ENCODE results near the gene SRGAP1.

The SRGAP1 gene

DNA sequence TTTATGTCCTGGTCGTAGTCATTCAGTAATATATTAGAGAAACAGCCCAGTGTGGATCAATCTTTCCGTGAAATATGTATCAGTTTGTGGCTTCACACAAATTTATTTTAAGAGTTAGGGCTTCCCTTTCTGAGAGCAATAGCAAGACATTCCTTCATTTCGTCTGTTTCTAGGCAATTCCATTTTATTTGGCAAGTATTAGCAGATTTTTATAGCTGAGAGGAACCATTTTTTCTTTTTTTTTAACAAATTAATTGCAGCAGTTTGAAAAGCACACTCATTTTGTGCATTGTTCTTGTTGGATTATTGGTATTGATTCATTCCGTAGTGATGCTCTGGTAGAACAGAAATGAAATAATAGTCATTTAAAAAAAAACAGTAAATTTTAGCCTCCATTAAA, 132.9 kb downstream of the SRGAP1 start:
- no peak for DNase-seq

DNA sequence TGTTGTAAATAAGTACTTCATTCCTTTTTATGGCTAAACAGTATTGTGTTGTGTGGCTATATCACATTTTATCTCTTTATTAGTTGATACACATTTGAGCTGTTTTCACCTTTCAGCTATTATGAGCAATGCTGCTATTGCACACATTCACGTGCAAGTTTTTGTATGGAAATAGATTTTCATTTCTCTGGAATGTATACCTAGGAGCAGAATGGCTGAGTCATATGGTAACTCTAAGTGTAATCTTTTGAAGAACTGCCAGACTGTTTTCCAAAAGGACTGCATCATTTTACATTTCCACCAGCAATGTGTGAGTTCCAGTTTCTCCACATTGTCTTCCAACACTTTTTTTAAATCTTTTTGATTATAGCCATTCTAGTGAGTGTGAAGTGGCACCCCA, 134.0 kb downstream of the SRGAP1 start:
- no peak for DNase-seq

DNA sequence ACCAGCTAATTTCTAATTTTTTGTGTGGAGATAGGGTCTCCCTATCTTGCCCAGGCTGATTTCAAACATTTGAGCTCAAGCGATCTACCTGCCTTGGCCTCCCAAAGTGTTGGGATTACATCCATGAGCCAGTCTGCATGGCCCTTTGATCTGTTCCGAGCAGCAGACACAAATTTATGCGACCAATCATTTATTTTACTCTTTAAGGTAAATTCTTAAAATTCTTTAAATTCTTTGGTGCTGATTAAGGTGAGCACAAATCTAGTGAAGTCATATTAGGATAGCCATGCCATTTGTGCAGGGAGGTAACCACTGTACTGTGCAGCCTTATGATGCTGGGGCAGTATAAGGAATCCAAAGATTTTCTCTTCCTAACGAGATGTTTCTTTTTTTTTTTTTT, 135.7 kb downstream of the SRGAP1 start:
- DNase-seq = no peak

DNA sequence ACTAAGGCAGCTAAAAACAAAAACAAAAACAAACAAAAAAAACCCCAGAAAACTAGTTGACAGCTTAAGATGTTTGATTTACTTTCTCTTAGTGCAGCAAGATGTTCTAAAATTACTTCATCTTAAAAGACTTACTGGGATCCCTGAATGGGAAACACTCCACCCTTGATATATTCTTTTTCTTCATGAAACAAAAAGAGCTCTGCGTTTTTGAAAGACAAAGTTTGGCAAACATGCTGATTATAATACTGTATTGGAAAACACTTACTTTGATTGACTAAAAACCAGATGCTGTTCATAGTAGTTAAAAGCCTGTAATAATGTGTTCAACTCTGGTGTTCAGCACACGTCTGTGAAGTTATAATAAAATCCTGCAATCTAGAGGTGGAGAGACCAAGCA, 136.8 kb downstream of the SRGAP1 start:
- DNase-seq = no peak

DNA sequence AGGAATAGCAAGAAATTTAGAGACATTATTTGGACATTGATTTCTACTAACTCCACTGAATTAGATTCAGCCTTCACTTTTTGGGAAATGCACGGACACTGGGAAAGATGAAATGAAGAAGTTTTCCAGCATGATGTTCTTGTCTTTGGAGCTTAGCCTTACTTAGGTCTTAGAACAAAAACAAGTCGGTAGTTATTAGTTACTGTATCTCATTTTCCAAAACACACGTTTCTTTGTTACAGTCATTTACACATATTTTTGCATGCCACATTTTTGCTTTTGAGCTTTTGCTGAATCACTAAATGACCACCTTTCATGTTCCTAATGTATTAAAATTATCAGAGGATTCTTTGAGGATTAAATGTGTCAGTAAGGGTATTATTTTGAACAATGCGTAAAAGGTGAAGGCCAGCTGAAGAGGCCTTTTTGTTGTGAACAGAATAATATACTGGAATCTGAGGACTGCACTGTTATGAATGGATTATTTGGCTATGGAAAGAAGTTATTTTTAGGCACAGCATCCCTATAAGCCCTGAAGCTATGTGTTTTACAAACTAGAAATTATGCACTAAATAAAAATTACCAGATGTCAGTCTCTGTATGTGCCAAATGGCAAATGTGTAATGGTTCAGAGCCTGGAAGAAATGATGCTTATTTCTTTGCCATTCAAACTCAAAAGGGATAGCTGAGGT, 138.2 kb downstream of the SRGAP1 start:
- peak; percentile 47 to 71 for DNase-seq

DNA sequence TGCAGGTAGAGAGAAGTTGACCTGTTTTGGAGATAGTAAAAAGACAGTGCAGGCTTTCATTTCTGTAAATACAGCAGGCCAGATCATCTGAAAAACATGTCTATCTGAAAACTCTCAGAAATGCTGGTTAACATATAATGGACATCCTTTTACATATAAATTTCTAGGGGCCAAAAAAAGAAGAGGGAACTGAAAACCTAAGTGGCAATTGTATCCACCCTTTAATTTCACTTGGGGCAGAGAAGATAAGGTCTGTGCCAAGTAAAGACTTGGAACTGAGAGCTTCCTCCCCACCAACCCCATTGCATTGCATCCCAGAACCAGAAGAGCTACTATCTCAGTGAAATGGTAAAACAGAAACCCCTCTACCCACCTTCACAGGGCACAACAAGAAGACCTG, 141.0 kb downstream of the SRGAP1 start:
- no peak for DNase-seq

DNA sequence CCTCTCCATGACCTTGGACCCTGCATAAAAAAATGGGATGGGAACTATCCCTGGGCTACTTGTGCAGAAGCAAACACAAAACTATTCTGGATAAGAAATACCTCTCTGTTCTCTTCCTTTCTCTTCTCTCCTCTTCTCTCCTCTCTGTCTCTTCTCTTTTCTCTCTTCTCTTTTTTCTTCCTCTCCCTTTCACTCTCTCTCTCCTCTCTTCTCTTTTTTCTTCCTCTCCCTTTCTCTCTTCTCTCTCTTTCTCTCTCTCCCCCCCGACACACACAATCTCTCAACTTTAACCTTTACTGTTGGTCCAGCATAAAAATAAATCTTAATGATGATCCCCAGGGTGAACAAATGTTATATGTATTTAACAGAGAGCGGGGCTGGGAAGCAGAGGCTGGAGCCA, 141.4 kb downstream of the SRGAP1 start:
- DNase-seq = no peak

DNA sequence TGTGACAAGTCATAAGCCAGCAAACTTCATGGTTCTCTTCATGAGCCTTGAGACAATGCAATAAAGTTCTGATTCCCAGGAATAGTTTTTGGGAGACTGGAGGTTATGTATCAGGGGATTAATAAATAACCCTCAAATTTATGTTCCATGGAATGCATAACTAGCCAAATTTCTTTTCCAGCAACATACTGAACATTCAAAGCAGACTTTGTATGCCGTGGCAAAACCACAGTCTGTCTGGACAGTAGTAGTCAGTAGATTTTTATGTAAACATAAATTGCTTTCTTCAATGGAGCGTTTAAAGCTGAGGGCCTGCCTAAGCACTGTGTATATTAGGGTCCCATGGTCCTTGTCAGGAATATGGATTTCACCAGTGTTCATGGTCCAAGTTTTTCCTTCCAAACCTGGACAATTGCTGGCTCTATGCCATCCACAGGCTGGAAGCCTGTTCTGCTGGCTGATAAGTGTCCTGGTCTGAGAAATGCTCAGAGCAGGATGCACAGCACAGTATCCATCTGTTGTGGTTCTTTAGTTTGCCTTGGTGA, 144.9 kb downstream of the SRGAP1 start:
- DNase-seq = peak; percentile 20 to 59

DNA sequence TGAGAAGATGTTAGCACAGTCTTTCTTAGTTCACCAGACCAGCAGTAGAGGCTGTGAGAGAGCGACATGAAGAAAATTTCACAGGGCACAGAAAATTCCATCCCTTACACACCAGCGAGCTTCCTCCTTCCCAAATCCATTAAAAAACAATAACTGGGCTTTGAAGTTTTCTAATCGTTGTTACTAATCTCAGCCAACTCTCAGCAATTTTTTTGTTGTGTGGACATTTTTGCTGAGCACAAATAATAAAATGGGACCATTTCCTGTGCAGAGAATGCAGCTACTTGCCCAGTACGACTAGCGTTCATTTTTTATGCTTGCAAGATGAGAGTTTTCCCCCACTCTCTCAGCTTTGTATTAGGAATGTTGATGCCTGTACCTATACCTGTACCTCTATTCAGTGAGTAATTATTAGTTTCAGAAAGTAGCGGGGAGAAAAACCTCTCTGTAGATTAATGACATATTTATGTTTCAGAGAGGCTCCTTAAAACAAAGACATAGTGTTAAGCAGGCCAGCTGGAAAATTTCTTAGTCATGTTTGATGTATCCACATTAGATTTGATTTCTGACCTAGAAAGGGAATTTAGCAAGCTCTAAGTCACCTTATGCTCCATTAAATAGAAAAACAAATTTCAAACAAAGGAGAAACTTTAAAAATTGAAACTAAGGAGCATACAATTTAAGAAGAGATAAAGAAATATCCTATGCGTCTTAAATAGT, 146.5 kb downstream of the SRGAP1 start:
- DNase-seq = no peak

DNA sequence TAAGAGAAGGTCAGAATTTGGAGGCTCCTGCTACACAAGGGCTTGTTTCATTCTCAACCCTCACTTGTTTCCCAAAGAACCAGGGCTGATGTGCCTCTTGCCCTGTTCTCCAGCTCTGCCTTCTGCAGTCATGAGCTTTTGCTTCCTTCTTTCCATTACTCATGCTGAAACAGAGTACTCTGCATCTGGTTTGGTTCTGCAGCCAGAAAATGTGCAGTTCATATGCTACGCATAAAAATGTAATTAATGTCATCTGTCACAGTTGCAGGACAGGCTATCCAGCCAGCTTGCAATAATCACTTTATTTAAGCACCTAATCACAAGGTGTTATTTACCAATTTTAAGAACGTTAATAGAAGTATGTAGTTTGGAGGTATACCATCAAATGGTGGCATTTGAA, 150.2 kb downstream of the SRGAP1 start:
- no peak for DNase-seq

DNA sequence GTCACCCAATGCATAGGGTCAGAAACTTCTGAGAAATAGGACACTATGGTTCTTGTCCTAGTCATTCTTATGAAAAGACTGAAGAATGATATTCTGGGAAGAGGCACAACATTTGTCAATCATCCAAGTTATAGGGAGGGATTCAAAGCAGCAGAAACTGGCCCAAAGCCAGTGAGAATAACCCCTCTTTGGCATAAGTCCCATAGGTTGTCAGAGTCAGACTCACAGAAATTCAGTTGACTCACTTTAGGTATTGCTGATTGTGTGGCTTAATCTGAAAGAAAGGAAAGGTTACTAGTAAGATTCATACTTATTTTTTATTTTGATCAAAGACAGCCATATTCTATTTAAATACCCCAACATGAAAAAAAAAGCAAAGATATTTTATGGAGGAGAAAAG, 151.0 kb downstream of the SRGAP1 start:
- DNase-seq = no peak

DNA sequence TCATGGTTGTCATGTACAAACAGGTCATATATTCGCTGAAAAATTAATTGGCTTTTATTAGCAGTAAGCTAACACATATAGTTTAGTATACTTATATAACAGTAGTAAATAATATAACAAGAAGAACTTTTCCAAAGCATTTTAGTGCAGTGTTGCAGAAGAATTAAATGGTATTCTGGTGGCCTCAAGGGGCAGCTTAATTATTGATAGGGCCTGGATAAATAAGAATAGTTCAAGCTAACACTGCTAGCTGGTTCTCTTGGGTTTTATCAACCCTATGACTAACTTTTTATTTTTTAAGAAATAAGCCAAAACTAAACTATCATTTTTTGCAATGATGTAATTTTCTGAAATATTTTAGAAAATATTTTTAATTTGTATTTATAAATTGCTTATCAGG, 152.1 kb downstream of the SRGAP1 start:
- DNase-seq = no peak

DNA sequence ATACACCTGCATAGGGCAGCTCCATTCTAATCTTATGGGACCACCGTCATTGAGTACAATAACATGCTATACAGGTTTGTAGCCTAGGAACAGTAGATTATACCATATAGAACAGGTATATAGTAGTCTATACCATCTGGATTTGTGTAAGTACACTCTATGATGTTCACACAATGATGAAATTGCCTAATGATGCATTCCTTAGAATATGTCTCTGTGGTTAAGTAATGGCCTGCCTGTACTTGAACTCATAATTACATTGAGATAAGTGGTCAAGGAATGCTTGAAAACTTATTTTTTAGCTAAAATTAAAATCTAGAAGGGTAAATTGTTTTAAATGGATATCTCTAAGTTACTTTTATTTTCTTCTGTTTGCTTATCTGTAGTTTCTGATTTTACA, 152.7 kb downstream of the SRGAP1 start:
- no peak for DNase-seq

DNA sequence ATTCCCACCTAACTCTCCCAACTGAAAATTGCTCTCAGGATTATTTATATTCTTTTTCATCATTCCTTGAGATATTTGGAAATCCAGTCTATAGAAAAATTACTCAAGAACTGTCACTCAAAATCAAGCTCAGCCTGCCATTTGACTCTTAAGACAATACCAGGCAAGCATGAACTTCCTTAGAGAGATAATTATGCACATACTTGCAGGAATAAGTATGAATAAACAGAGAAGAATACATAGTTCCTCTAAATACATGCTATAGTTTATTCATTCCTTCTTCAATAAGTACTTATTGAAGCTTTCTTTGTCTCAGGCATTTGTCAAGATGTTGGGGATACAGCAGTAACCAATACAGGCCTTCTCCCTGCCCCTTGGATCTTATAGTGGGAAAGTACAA, 154.1 kb downstream of the SRGAP1 start:
- DNase-seq = no peak

DNA sequence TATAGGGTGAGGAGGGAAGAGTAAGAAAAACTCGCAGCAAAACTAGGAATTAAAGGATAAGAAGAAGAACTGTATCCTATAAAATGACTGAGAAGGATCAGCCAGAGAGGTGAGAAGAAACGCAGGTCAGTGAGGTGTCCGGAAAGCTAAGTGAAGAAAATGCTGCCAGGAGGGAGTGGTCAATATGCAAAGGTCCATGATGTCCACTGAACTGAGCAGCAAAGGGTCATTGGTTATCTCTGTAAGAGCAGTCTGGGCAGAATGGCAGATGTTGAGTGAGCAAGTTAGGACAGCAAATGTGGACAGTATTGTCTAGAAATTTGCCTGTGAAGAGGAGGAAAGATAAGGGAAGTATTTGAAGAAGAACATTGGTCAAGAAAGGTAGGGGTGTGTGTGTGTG, 155.4 kb downstream of the SRGAP1 start:
- no peak for DNase-seq

DNA sequence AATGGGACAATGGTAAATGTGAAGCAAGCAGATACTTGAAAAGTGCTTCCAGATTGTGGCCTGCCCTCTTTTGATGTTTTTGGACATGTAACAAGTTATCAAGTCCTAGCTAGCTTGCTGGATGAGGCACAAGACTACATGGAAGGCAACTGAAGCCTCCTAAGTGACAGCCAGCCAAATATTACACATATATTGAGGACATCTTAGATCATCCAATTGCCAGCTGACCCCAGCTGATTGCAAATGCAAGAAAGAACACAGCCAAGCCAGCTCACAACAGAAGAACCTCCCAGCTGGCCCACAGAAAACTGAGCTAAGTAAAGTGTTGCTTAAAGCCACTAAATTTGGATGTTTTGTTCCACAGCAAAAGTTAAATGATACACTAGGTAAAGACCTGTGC, 156.9 kb downstream of the SRGAP1 start:
- no peak for DNase-seq

DNA sequence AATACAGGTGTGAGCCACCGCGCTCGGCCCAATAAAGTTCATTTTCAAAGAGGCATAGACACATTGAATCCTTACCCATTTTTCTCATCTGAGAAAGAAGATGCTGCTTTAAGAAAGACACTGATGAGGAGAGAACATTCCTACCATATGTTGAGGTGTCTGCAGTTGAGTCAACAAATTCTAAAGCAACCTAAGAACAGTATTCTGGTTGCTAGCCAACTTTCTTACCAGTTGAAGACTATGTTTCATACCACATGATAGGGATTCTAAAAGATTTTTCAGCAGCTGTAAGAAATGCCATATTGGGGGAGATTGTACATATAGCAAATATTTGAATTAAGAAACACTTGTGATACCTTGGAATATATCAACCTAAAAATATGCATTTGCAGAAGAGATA, 160.1 kb downstream of the SRGAP1 start:
- DNase-seq = no peak

DNA sequence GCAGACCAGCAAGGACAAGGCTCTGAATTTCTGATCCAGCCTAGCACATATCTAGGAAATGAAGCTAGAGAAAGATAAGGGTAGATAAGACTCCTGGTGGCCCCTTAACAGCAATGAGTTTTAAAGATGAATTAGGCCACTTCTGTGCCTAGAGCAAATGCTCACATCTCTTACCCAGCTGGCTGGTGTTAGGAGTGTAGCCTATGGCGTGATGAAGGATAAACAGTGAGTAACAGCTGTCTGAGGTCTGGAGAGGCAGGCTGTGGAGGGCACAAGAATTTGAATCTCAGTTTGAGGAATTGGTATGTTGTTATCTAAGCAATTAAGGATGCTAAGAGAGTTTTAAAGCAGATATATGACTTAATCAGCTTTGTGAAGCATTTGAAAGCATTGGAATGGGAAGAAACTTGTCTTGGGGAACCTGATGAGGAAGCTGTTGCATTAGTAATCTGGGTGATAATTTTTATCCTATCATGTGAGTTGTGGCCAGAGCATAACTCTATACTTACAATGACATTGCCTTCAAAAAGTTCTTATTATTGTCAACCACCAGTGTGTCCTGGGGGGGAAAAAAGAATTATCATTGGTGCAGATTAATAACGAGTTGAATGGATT, 161.8 kb downstream of the SRGAP1 start:
- no peak for DNase-seq

DNA sequence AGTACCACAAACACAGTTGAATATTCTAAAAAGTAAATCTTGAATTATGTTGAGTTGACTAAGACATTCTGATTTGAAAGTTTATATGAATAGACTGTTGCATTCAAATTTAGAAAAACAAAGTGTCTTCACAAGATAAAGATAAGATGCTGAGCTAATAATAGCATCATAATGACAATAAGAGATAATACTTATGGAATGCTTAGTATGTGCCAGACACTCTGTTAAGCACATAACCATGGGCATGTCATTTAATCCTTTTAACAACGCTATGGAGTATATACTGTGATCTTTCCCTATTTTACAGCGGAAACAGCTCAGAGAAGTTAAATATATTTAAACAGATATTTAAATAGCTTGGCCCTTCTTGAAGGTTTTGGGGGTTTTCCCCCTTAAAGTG, 163.4 kb downstream of the SRGAP1 start:
- no peak for DNase-seq

DNA sequence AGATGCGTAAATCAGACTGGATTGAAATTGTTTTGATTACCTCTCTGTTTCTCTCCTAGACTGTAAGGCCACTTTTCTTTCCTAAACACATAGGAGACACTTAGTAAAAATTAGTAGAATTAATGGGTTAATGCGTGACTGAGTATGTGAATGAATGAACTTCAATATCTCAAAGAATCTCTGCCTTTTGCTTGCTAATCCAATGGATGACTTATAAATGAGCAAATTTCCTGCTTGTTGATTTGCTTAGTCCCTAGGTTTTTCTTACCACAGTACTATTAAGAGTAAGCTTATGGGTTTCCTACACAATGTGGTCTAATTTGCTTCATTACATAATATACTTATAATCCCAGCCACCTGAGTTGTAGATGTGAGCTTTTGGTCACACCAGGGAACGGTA, 164.1 kb downstream of the SRGAP1 start:
- no peak for DNase-seq

DNA sequence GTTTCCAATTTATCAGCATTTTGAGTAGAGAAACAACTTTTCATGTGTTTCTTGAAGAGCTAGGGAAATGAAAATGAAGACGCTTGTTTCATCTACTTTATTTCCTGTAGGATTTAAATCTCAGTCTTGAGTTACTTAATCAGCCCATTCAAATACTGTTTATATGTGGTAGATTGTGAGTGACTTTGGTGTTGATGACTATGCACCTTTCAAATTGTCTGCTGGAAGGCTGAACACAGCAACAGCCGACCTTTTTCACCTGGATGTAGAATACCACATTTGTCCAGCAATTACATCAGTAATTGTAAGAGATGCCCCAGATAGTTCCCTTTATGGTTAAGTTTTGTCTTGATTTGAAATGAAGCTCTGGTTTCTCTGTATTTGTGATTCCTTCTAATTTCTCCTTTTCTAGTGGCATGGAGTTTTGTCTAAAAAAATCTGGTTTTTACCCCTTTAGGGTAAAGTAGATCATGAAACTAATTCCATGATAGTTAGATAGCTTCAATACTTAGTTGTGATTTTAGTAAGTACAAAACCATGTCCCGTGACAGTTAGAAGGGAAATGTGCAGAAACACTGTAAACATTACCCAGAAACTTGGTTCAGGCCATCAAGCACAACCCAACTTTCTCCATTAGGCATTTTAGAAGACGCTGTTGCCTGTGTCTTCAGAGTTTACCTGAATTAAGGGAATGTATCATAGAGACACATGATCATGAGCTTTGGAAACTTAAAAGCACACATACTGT, 165.0 kb downstream of the SRGAP1 start:
- no peak for DNase-seq

DNA sequence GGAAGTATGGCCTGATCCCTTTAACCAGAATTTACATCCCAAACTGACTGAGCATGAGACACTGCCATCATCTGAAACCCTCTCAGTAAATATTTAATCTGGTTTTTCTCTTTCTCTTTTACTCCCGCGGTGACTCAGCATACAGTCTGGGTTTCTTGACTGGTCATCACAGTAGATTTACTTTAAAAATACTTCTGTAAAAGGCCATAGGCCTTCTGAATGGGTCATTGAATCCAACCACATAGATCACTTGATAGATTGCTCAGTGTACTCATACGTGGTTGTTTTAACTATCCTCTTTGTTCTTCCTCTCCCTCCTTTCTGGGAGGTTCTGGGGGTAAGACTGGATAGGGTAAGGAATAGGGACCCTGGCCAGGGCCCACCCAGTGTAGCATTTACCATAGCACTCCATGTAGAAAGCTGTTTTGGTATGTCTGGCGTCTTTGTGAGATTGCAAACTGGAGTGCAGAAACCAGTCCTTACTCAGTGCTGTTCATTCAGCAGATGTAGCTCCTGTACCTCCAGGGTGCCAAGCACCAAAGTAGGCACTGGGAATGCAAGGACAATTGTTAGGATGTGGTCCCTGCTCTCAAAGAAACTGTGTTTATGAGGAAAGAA, 165.7 kb downstream of the SRGAP1 start:
- DNase-seq = no peak

DNA sequence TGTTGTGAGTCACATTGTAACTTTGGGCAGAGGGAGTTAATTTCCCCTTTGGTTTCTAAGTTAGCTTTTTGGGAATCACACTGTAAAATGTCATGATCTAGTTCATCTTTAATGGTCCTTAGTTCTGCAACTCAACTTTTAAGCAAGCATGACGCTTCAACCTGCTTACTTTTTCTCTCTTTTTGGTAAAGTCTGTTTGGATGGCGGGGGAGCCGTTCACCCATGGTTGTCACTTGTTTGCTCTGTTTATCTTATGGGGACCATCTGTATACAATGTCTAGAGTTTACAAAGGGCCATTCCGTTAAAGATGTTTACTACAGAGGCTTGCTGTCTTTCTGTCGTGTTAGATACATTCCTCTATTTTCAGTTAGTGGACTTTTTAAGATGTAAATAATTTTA, 172.0 kb downstream of the SRGAP1 start:
- no peak for DNase-seq
